Eye (tissue), 1 donor: Measurements from ENCODE around the gene MYO3B.
"Not testable (repeated sequence)": the region's sequence is repeated elsewhere in the genome, so short reads cannot be mapped to it uniquely, and the experiment has no call there.

Source experiments
- DNase-seq: peaks from one replicate; pipeline ENCODE4 v3.0.0-alpha.2; 2015

MYO3B gene

GRCh38 chr2:170386554-170386953 is 208.6 kb downstream of the MYO3B start:
- DNase-seq, result no peak

GRCh38 chr2:170391018-170391417 is 213.1 kb downstream of the MYO3B start:
- no peak for DNase-seq

GRCh38 chr2:170391697-170392096 is 213.8 kb downstream of the MYO3B start:
- DNase-seq, result no peak

- no peak for DNase-seq
These were observed 216.0 kb downstream of the MYO3B start for GRCh38 chr2:170393861-170394498.

GRCh38 chr2:170394641-170395387 is 216.9 kb downstream of the MYO3B start:
- DNase-seq, result no peak

- peak; percentile 24 for DNase-seq
These were observed 219.0 kb downstream of the MYO3B start for GRCh38 chr2:170396799-170397459.

- no peak for DNase-seq
These were observed 223.2 kb downstream of the MYO3B start for GRCh38 chr2:170401187-170401586.

GRCh38 chr2:170404846-170405245 is 226.9 kb downstream of the MYO3B start:
- DNase-seq, result no peak

GRCh38 chr2:170405326-170405725 is 227.4 kb downstream of the MYO3B start:
- no peak for DNase-seq

- DNase-seq, result no peak
These were observed 230.7 kb downstream of the MYO3B start for GRCh38 chr2:170408461-170409163.

- DNase-seq, result peak; percentile 91
These were observed 231.2 kb downstream of the MYO3B start for GRCh38 chr2:170409164-170409535.

GRCh38 chr2:170411660-170412059 is 233.7 kb downstream of the MYO3B start:
- no peak for DNase-seq

- no peak for DNase-seq
These were observed 243.2 kb downstream of the MYO3B start for GRCh38 chr2:170420961-170421687.

GRCh38 chr2:170423919-170424318 is 246.0 kb downstream of the MYO3B start:
- DNase-seq, result no peak

- DNase-seq, result peak; percentile 41
These were observed 247.4 kb downstream of the MYO3B start for GRCh38 chr2:170425281-170425751.

GRCh38 chr2:170428868-170429267 is 250.9 kb downstream of the MYO3B start:
- DNase-seq, result no peak

- DNase-seq, result no peak
These were observed 254.9 kb downstream of the MYO3B start for GRCh38 chr2:170432823-170433222.

GRCh38 chr2:170433448-170433847 is 255.5 kb downstream of the MYO3B start:
- no peak for DNase-seq

GRCh38 chr2:170434396-170434795 is 256.4 kb downstream of the MYO3B start:
- DNase-seq, result not testable (repeated sequence)

GRCh38 chr2:170434900-170435621 is 257.1 kb downstream of the MYO3B start:
- DNase-seq, result no peak

- no peak for DNase-seq
These were observed 258.4 kb downstream of the MYO3B start for GRCh38 chr2:170436077-170436943.
